HCT116 (cell line): Measurements from ENCODE around the gene FAM110A. TPM values are rescaled to one million over a fixed set of nuclear protein-coding genes. Genes with fewer than 3 reads are reported as not detected.

Experiments used
- ATAC-seq: fragments of 200-7000 bp; cut with Tn5 transposase; 2 replicates; pipeline ENCODE4 v1.9.1; 2020; ENCODE audit warnings: mild to moderate bottlenecking, moderate library complexity
- BruUV-seq: library from RNA; stranded (reverse); fragments of 400-500 nt; replicated peaks from 2 replicates; lab custom pipeline; 2021; lab: Mats Ljungman, UMichigan
- CTCF ChIA-PET: fragments of 300-600 bp; sonication (Branson Sonifier 250); formaldehyde crosslinking; loops from one replicate; lab custom pipeline; 2021; ENCODE audit warnings: antibody characterized with exemption; lab: Charles Lee
- POLR2A ChIA-PET: fragments of 300-600, 350-600 bp; sonication (Branson Sonifier 250); formaldehyde crosslinking; loops from one replicate; lab custom pipeline; 2021; ENCODE audit warnings: antibody characterized with exemption; lab: Charles Lee
- RAD21 ChIA-PET, 2 experiments: fragments of 300-600 bp; sonication (Branson Sonifier 250); formaldehyde crosslinking; loops; one replicate each; lab custom pipeline; 2023; ENCODE audit warnings: low total read pairs in 2 of 2; ENCODE audit not compliant: uncharacterized antibody in 2 of 2, unreplicated experiment in 2 of 2, low non-redundant PET in 1 of 2; lab: Charles Lee
- DNase-seq: peaks from one replicate; pipeline ENCODE4 v3.0.0-alpha.2; 2010; ENCODE audit warnings: low read depth, low spot score
- H2AFZ ChIP-seq: fragments of 200-600 bp; shearing (Covaris generic), sonication (generic); 2 replicates; pipeline ENCODE4 v1.6.1; 2017; ENCODE audit warnings: low read depth, mixed run types, mixed read lengths, antibody characterized with exemption, low read length; ENCODE audit not compliant: poor library complexity, severe bottlenecking
- H3K27ac ChIP-seq: 2 replicates; pipeline ENCODE4 v1.5.1; 2012; ENCODE audit warnings: low read depth, low read length
- H3K27me3 ChIP-seq: fragments of 200-600 bp; sonication (generic); 2 replicates; pipeline ENCODE4 v1.6.1; 2016; ENCODE audit warnings: mixed run types, low read length, mixed read lengths; ENCODE audit not compliant: insufficient read depth
- H3K36me3 ChIP-seq, 2 experiments: fragments of 200-500 bp in 1 of 2; fragments of 200-600 bp in 1 of 2; sonication (Bioruptor generic) in 1 of 2; sonication (generic) in 1 of 2; 2 replicates each; pipeline versions ENCODE4 v1.5.1 to v1.6.1; 2014 to 2016; ENCODE audit warnings: low read length in 2 of 2, inconsistent platforms in 1 of 2, mixed read lengths in 1 of 2, mixed run types in 1 of 2; ENCODE audit not compliant: insufficient read depth in 2 of 2, control insufficient read depth in 1 of 2
- H3K4me1 ChIP-seq, 2 experiments: fragments of 200-600 bp in 1 of 2; sonication (generic) in 1 of 2; 2 replicates each; pipeline versions ENCODE4 v1.5.1 to v1.6.1; 2012 to 2017; ENCODE audit warnings: low read length in 2 of 2, inconsistent platforms in 1 of 2, mild to moderate bottlenecking in 1 of 2, mixed read lengths in 1 of 2, mixed run types in 1 of 2, moderate library complexity in 1 of 2; ENCODE audit not compliant: insufficient read depth in 2 of 2, control insufficient read depth in 1 of 2
- H3K4me2 ChIP-seq: fragments of 200-600 bp; sonication (generic); 2 replicates; pipeline ENCODE4 v1.6.1; 2017; ENCODE audit warnings: mixed run types, low read length, mixed read lengths
- H3K4me3 ChIP-seq, 2 experiments: fragments of 200-600 bp in 1 of 2; sonication (generic) in 1 of 2; replicated peaks in 1 of 2; 2 replicates each; pipeline ENCODE4 v1.5.1; 2011 to 2016; ENCODE audit warnings: low read length in 2 of 2, control low read depth in 1 of 2, low read depth in 1 of 2, mild to moderate bottlenecking in 1 of 2, mixed read lengths in 1 of 2, mixed run types in 1 of 2
- H3K79me2 ChIP-seq: fragments of 200-600 bp; sonication (generic); 2 replicates; pipeline ENCODE4 v1.6.1; 2017; ENCODE audit warnings: mild to moderate bottlenecking, mixed run types, low read length, moderate library complexity, mixed read lengths; ENCODE audit not compliant: insufficient read depth
- H3K9ac ChIP-seq: fragments of 200-600 bp; sonication (generic); 2 replicates; pipeline ENCODE4 v1.6.1; 2016; ENCODE audit warnings: low read length, mixed read lengths
- H3K9me2 ChIP-seq: fragments of 200-600 bp; sonication (generic), shearing (Covaris generic); 2 replicates; pipeline ENCODE4 v1.6.1; 2017; ENCODE audit warnings: mixed run types, mild to moderate bottlenecking, moderate library complexity; ENCODE audit not compliant: insufficient read depth
- H3K9me3 ChIP-seq, 2 experiments: fragments of 200-500 bp in 1 of 2; fragments of 200-600 bp in 1 of 2; sonication (Bioruptor generic) in 1 of 2; sonication (generic) in 1 of 2; 2 replicates each; pipeline ENCODE4 v1.6.1; 2014 to 2017; ENCODE audit warnings: low read length in 2 of 2, mixed read lengths in 2 of 2, inconsistent platforms in 1 of 2, low read depth in 1 of 2, mild to moderate bottlenecking in 1 of 2, mixed run types in 1 of 2, moderate library complexity in 1 of 2; ENCODE audit not compliant: control insufficient read depth in 1 of 2, insufficient read depth in 1 of 2
- H4K20me1 ChIP-seq: fragments of 200-600 bp; sonication (generic), shearing (Covaris generic); 2 replicates; pipeline ENCODE4 v1.6.1; 2017; ENCODE audit warnings: mixed run types, mild to moderate bottlenecking, moderate library complexity; ENCODE audit not compliant: insufficient read depth
- ATF3 ChIP-seq: IDR thresholded peaks from 2 replicates; pipeline ENCODE4 v1.6.1; 2012
- CBX3 ChIP-seq: IDR thresholded peaks from 2 replicates; pipeline ENCODE4 v1.6.1; 2012; ENCODE audit warnings: low read depth
- CEBPB ChIP-seq: IDR thresholded peaks from 2 replicates; pipeline ENCODE4 v1.6.1; 2012; ENCODE audit warnings: low read depth
- EGR1 ChIP-seq: IDR thresholded peaks from 2 replicates; pipeline ENCODE4 v1.6.1; 2012; ENCODE audit warnings: low read depth
- ELF1 ChIP-seq: IDR thresholded peaks from 2 replicates; pipeline ENCODE4 v1.6.1; 2012; ENCODE audit warnings: low read depth, borderline replicate concordance
- EZH2 ChIP-seq: fragments of 200-600 bp; sonication (generic); IDR thresholded peaks from 2 replicates; pipeline ENCODE4 v1.6.1; 2017; ENCODE audit warnings: antibody characterized with exemption, mixed run types
- EZH2phosphoT487 ChIP-seq: fragments of 200-600 bp; IDR thresholded peaks from 2 replicates; pipeline ENCODE4 v1.6.1; 2018; ENCODE audit warnings: antibody characterized with exemption, borderline replicate concordance
- FOSL1 ChIP-seq: IDR thresholded peaks from 2 replicates; pipeline ENCODE4 v1.6.1; 2012; ENCODE audit warnings: low read depth
- POLR2A ChIP-seq: IDR thresholded peaks from 2 replicates; pipeline ENCODE4 v1.7.0; 2011; ENCODE audit warnings: borderline replicate concordance; ENCODE audit not compliant: insufficient read depth, insufficient read length; ENCODE audit errors: extremely low read depth
- POLR2AphosphoS5 ChIP-seq: IDR thresholded peaks from 2 replicates; pipeline ENCODE4 v1.6.1; 2011; ENCODE audit warnings: mild to moderate bottlenecking, low read depth, low read length, moderate library complexity
- RAD21 ChIP-seq: IDR thresholded peaks from 2 replicates; pipeline ENCODE4 v1.6.1; 2012; ENCODE audit warnings: low read depth, mild to moderate bottlenecking
- SIN3A ChIP-seq: IDR thresholded peaks from 2 replicates; pipeline ENCODE4 v1.6.1; 2012; ENCODE audit warnings: low read depth
- SP1 ChIP-seq: IDR thresholded peaks from 2 replicates; pipeline ENCODE4 v1.6.1; 2012; ENCODE audit warnings: low read depth
- SRF ChIP-seq: IDR thresholded peaks from 2 replicates; pipeline ENCODE4 v1.6.1; 2012; ENCODE audit warnings: low read depth
- TCF7L2 ChIP-seq: IDR thresholded peaks from 2 replicates; pipeline ENCODE4 v1.7.0; 2011; ENCODE audit warnings: borderline replicate concordance, inconsistent platforms; ENCODE audit not compliant: insufficient read depth, insufficient read length; ENCODE audit errors: extremely low read depth
- YY1 ChIP-seq: IDR thresholded peaks from 2 replicates; pipeline ENCODE4 v1.6.1; 2011; ENCODE audit warnings: low read length, low read depth, moderate library complexity, mild to moderate bottlenecking; ENCODE audit not compliant: insufficient replicate concordance; ENCODE audit errors: extremely low read depth
- ZBTB33 ChIP-seq: IDR thresholded peaks from 2 replicates; pipeline ENCODE4 v1.6.1; 2011; ENCODE audit warnings: mild to moderate bottlenecking, low read length, moderate library complexity; ENCODE audit not compliant: insufficient replicate concordance; ENCODE audit errors: extremely low read depth
- ZFX ChIP-seq: fragments of 450-650 bp; IDR thresholded peaks from 2 replicates; pipeline ENCODE4 v1.6.1; 2017
- ZNF274 ChIP-seq: fragments of 200-500 bp; sonication (Bioruptor generic); IDR thresholded peaks from 2 replicates; pipeline ENCODE4 v1.6.1; 2014; ENCODE audit warnings: mild to moderate bottlenecking, low read depth, low read length, inconsistent platforms
- intact Hi-C: fragments of 100-400 bp; cut with micrococcal nuclease; formaldehyde crosslinking; loops from 2 replicates; pipeline ENCODE4 v1.10.0; 2022
- total RNA-seq: library from RNA; stranded (reverse); gene quantifications from one replicate; pipeline ENCODE4 v1.2.1, GENCODE V29; 2021; ENCODE audit not compliant: unreplicated experiment
- TF ChIP-seq, protein P1 (sequence below): IDR thresholded peaks from 2 replicates; pipeline ENCODE4 v1.6.1; 2012
- TF ChIP-seq, protein P2 (sequence below), 3 experiments: fragments of 200-600 bp in 1 of 3; sonication (generic) in 1 of 3; IDR thresholded peaks in 2 of 3; conservative IDR thresholded peaks in 1 of 3; 2 replicates each; pipeline ENCODE4 v1.5.1; 2012 to 2017; ENCODE audit warnings: low read depth in 2 of 3, low read length in 2 of 3, antibody characterized with exemption in 1 of 3, borderline replicate concordance in 1 of 3, control low read depth in 1 of 3, mild to moderate bottlenecking in 1 of 3, mixed read lengths in 1 of 3, mixed run types in 1 of 3, moderate library complexity in 1 of 3; ENCODE audit not compliant: insufficient read depth in 1 of 3

FAM110A gene
- total RNA-seq, 1 experiment from 2014 or later = 26.4 TPM

DNA sequence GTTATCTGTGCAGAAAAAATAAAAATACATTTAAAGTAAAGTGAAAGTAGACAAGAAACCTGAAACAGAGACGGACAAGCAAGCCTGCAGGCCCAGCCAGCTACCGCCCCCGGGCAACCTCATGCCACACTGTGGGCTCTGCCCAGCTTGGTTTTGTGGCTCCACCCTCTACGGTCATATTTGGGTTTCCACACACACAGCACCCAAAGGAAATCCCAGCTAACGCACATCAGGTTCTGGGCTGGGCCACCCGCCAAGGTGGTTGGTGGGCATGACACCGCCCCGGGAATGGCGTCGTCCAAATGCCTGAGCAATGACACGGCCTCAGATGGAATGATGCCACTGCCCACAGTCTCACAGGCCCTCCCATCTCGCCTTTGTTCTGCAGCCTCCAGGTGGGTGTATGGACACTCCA lies 22.9 kb downstream of the FAM110A start:
- H2AFZ ChIP-seq = no peak overlapping the region
- ChIA-PET CTCF (interaction anchor here (1.1 kb wide), 1 partner anchor 38 kb away, joined by 6 read pairs; no protein-coding TSS in a partner anchor), POLR2A (no interaction called here), RAD21 (interaction anchor here in 1 of 2 experiments (1.0 kb wide), 1 partner anchor 37 kb away, joined by 5 read pairs; no protein-coding TSS in a partner anchor)
- peak; percentile 96 for ATAC-seq
- BruUV-seq = no TSS peak
- no peaks in the 10 kb centered on the region for H3K27me3 ChIP-seq
- peaks cover 24 to 61% of the 10 kb centered on the region in 2 experiments for H3K4me1 ChIP-seq
- peak overlapping the region; percentile 51 for H3K9ac ChIP-seq
- peak; percentile 92 for DNase-seq
- peak overlapping the region; percentile 1 for H3K27ac ChIP-seq
- peak overlapping the region; percentile 70 for H3K4me2 ChIP-seq
- H3K79me2 ChIP-seq = no peaks in the 10 kb centered on the region
- H3K36me3 ChIP-seq = no peaks in the 10 kb centered on the region
- intact Hi-C loops = loop anchor here (1.0 kb wide), 1 partner anchor 37 kb away; no protein-coding TSS in a partner anchor
- H3K9me2 ChIP-seq = 0 out of 2 replicates have a peak, but pooled peaks cover 2% of the 10 kb centered on the region
- H3K9me3 ChIP-seq = no peaks in the 10 kb centered on the region
- peak overlapping the region in 1 of 2 experiments; percentile 18; a peak in 1 of 4 replicates for H3K4me3 ChIP-seq
- H4K20me1 ChIP-seq = no peaks in the 10 kb centered on the region
- TF ChIP-seq, protein P1, sequence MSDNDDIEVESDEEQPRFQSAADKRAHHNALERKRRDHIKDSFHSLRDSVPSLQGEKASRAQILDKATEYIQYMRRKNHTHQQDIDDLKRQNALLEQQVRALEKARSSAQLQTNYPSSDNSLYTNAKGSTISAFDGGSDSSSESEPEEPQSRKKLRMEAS = peak; percentile 57
- no peak for TF ChIP-seq ELF1
- TF ChIP-seq ZNF274 = no peak
- peak; percentile 95 for TF ChIP-seq SRF
- TF ChIP-seq, protein P2, sequence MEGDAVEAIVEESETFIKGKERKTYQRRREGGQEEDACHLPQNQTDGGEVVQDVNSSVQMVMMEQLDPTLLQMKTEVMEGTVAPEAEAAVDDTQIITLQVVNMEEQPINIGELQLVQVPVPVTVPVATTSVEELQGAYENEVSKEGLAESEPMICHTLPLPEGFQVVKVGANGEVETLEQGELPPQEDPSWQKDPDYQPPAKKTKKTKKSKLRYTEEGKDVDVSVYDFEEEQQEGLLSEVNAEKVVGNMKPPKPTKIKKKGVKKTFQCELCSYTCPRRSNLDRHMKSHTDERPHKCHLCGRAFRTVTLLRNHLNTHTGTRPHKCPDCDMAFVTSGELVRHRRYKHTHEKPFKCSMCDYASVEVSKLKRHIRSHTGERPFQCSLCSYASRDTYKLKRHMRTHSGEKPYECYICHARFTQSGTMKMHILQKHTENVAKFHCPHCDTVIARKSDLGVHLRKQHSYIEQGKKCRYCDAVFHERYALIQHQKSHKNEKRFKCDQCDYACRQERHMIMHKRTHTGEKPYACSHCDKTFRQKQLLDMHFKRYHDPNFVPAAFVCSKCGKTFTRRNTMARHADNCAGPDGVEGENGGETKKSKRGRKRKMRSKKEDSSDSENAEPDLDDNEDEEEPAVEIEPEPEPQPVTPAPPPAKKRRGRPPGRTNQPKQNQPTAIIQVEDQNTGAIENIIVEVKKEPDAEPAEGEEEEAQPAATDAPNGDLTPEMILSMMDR (IDR thresholded peaks at IDR 0.05 in 2 of 3, conservative IDR thresholded peaks at IDR 0.05 in 1 of 3; ENCODE audit: borderline replicate concordance in 1 of 3, insufficient read depth in 1 of 3, low read depth in 2 of 3, low read length in 2 of 3) = no peak
- peak; percentile 32 for TF ChIP-seq TCF7L2
- peak; percentile 57; the same call in 1 of the 2 replicates for TF ChIP-seq CBX3
- peak; percentile 72 for TF ChIP-seq FOSL1
- TF ChIP-seq POLR2A = no peak
- TF ChIP-seq ZBTB33 = peak; percentile 63
- TF ChIP-seq SIN3A = peak; percentile 35; the same call in 1 of the 2 replicates
- TF ChIP-seq EZH2 = no peak
- TF ChIP-seq SP1 = peak; percentile 83
- TF ChIP-seq YY1 = peak; percentile 75
- no peak for TF ChIP-seq ATF3
- 0 out of 2 replicates have a peak, but pooled peaks have one; percentile 9 for TF ChIP-seq RAD21
- no peak; the same call in 1 of the 2 replicates for TF ChIP-seq CEBPB
- no peak for TF ChIP-seq EZH2phosphoT487
- 0 out of 2 replicates have a peak, but pooled peaks have one; percentile 61 for TF ChIP-seq EGR1
- TF ChIP-seq POLR2AphosphoS5 = peak; percentile 59
- TF ChIP-seq ZFX = no peak
